HCT116 (cell line): Measurements from ENCODE around the gene MINDY4.

Experiments
- ELF1 ChIP-seq: IDR thresholded peaks from 2 replicates; pipeline ENCODE4 v1.6.1; 2012; ENCODE audit warnings: low read depth, borderline replicate concordance
- EZH2 ChIP-seq: fragments of 200-600 bp; sonication (generic); IDR thresholded peaks from 2 replicates; pipeline ENCODE4 v1.6.1; 2017; ENCODE audit warnings: antibody characterized with exemption, mixed run types
- EZH2phosphoT487 ChIP-seq: fragments of 200-600 bp; IDR thresholded peaks from 2 replicates; pipeline ENCODE4 v1.6.1; 2018; ENCODE audit warnings: antibody characterized with exemption, borderline replicate concordance
- MAX ChIP-seq: IDR thresholded peaks from 2 replicates; pipeline ENCODE4 v1.6.1; 2012
- POLR2A ChIP-seq: IDR thresholded peaks from 2 replicates; pipeline ENCODE4 v1.7.0; 2011; ENCODE audit warnings: borderline replicate concordance; ENCODE audit not compliant: insufficient read depth, insufficient read length; ENCODE audit errors: extremely low read depth
- POLR2AphosphoS5 ChIP-seq: IDR thresholded peaks from 2 replicates; pipeline ENCODE4 v1.6.1; 2011; ENCODE audit warnings: mild to moderate bottlenecking, low read depth, low read length, moderate library complexity
- RAD21 ChIP-seq: IDR thresholded peaks from 2 replicates; pipeline ENCODE4 v1.6.1; 2012; ENCODE audit warnings: low read depth, mild to moderate bottlenecking
- SIN3A ChIP-seq: IDR thresholded peaks from 2 replicates; pipeline ENCODE4 v1.6.1; 2012; ENCODE audit warnings: low read depth
- SP1 ChIP-seq: IDR thresholded peaks from 2 replicates; pipeline ENCODE4 v1.6.1; 2012; ENCODE audit warnings: low read depth
- TCF7L2 ChIP-seq: IDR thresholded peaks from 2 replicates; pipeline ENCODE4 v1.7.0; 2011; ENCODE audit warnings: borderline replicate concordance, inconsistent platforms; ENCODE audit not compliant: insufficient read depth, insufficient read length; ENCODE audit errors: extremely low read depth
- YY1 ChIP-seq: IDR thresholded peaks from 2 replicates; pipeline ENCODE4 v1.6.1; 2011; ENCODE audit warnings: low read length, low read depth, moderate library complexity, mild to moderate bottlenecking; ENCODE audit not compliant: insufficient replicate concordance; ENCODE audit errors: extremely low read depth
- ZFX ChIP-seq: fragments of 450-650 bp; IDR thresholded peaks from 2 replicates; pipeline ENCODE4 v1.6.1; 2017
- ZNF274 ChIP-seq: fragments of 200-500 bp; sonication (Bioruptor generic); IDR thresholded peaks from 2 replicates; pipeline ENCODE4 v1.6.1; 2014; ENCODE audit warnings: mild to moderate bottlenecking, low read depth, low read length, inconsistent platforms
- TF ChIP-seq, protein P1 (sequence below), 3 experiments: fragments of 200-600 bp in 1 of 3; sonication (generic) in 1 of 3; IDR thresholded peaks in 2 of 3; conservative IDR thresholded peaks in 1 of 3; 2 replicates each; pipeline ENCODE4 v1.5.1; 2012 to 2017; ENCODE audit warnings: low read depth in 2 of 3, low read length in 2 of 3, antibody characterized with exemption in 1 of 3, borderline replicate concordance in 1 of 3, control low read depth in 1 of 3, mild to moderate bottlenecking in 1 of 3, mixed read lengths in 1 of 3, mixed run types in 1 of 3, moderate library complexity in 1 of 3; ENCODE audit not compliant: insufficient read depth in 1 of 3

GRCh38 chr7:30805081-30805691 lies 34.0 kb downstream of the MINDY4 start:
- TF ChIP-seq, protein P1, sequence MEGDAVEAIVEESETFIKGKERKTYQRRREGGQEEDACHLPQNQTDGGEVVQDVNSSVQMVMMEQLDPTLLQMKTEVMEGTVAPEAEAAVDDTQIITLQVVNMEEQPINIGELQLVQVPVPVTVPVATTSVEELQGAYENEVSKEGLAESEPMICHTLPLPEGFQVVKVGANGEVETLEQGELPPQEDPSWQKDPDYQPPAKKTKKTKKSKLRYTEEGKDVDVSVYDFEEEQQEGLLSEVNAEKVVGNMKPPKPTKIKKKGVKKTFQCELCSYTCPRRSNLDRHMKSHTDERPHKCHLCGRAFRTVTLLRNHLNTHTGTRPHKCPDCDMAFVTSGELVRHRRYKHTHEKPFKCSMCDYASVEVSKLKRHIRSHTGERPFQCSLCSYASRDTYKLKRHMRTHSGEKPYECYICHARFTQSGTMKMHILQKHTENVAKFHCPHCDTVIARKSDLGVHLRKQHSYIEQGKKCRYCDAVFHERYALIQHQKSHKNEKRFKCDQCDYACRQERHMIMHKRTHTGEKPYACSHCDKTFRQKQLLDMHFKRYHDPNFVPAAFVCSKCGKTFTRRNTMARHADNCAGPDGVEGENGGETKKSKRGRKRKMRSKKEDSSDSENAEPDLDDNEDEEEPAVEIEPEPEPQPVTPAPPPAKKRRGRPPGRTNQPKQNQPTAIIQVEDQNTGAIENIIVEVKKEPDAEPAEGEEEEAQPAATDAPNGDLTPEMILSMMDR (IDR thresholded peaks at IDR 0.05 in 2 of 3, conservative IDR thresholded peaks at IDR 0.05 in 1 of 3; ENCODE audit: borderline replicate concordance in 1 of 3, insufficient read depth in 1 of 3, low read depth in 2 of 3, low read length in 2 of 3), result no peak
- TF ChIP-seq RAD21 (no peak), SP1 (no peak), POLR2A (no peak), ZNF274 (no peak), EZH2 (no peak), ELF1 (no peak), MAX (no peak), ZFX (no peak), EZH2phosphoT487 (no peak), POLR2AphosphoS5 (no peak), SIN3A (no peak), YY1 (no peak), TCF7L2 (no peak)
